ENCODE data around the gene BCAR1.

DNA sequence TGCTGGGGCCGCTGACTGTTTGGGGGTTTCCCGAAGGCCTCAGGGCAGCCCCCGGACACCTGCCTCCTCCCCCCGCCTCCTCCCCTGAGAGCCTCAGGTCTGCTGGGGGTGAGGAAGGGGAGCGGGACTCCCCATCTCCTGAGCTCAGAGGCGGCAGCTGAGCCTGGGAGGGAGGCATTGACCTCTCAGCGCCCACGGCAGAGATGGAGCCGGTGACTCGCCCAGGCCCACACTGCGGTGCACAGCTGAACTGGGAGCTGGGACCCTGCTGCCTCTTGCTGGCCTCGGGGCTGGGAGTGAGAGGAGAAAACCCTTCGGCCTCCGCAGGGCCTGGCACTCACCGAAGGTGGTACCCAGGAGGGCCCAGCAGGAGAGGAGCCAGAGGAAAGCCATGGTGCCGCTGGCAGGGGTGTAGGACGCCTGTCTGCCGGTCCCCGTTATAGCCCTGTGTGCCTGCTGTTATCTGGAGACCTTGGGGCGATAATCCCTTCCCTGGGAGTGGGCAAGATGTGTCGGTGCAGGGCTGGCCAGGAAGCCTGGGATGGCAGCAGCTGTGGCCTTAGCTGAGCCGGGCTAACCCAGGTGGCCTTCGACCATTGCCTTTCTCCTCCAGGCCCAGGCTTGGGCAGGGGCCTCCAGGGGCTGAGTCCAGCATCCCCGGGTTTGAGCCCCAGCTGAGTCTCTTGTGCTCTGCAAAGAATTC, 44.5 kb downstream of the BCAR1 start, which contains the start of gene CTRB2:
- no peak for TF ChIP-seq POLR2A (IDR thresholded peaks at IDR 0.05)
- TF ChIP-seq, protein P1, sequence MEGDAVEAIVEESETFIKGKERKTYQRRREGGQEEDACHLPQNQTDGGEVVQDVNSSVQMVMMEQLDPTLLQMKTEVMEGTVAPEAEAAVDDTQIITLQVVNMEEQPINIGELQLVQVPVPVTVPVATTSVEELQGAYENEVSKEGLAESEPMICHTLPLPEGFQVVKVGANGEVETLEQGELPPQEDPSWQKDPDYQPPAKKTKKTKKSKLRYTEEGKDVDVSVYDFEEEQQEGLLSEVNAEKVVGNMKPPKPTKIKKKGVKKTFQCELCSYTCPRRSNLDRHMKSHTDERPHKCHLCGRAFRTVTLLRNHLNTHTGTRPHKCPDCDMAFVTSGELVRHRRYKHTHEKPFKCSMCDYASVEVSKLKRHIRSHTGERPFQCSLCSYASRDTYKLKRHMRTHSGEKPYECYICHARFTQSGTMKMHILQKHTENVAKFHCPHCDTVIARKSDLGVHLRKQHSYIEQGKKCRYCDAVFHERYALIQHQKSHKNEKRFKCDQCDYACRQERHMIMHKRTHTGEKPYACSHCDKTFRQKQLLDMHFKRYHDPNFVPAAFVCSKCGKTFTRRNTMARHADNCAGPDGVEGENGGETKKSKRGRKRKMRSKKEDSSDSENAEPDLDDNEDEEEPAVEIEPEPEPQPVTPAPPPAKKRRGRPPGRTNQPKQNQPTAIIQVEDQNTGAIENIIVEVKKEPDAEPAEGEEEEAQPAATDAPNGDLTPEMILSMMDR (IDR thresholded peaks at IDR 0.05): no peak
